Measurements from ENCODE around the gene DALRD3. TPM values are rescaled to one million over a fixed set of nuclear protein-coding genes. Genes with fewer than 3 reads are reported as not detected.

DALRD3 gene
- total and polyA plus RNA-seq, 2 donors from 2014 or later: 41.6 to 46.8 TPM

GRCh38 chr3:49013738-49014660 lies 4.4 kb downstream of the DALRD3 start:
- no peak overlapping the region for H3K9ac ChIP-seq (ENCODE audit: low read length in 3 of 3)
- peaks cover 0 to 31% (median 20%) of the 10 kb centered on the region in 3 donors for H3K36me3 ChIP-seq (ENCODE audit: control insufficient read depth in 2 of 3, insufficient read depth in 3 of 3, low read length in 3 of 3)
- H3K9me3 ChIP-seq (ENCODE audit: control insufficient read depth in 2 of 3, insufficient read depth in 1 of 3, low read length in 3 of 3): no peaks in the 10 kb centered on the region
- DNase-seq: peak; percentile 46 to 76 (median 55)
- intact Hi-C loops (cut with DNase I): no loop called here
- FAIRE-seq: no peak
- H3K27me3 ChIP-seq (ENCODE audit: control insufficient read depth, insufficient read depth, low read length): no peaks in the 10 kb centered on the region
- H3K27ac ChIP-seq (ENCODE audit: low read depth in 2 of 2, low read length in 2 of 2): no peak overlapping the region
- peak; percentile 36 for TF ChIP-seq CTCF (IDR thresholded peaks at IDR 0.05; ENCODE audit: borderline replicate concordance, extremely low read depth, insufficient read depth)
- H3K4me1 ChIP-seq (ENCODE audit: control insufficient read depth in 2 of 3, insufficient read depth in 2 of 3, low read depth in 1 of 3, low read length in 3 of 3): peaks cover 0 to 12% (median 0%) of the 10 kb centered on the region in 3 donors
- H3K4me3 ChIP-seq (ENCODE audit: low read length in 3 of 3): no peak overlapping the region

- H3K4me3 ChIP-seq (ENCODE audit: low read length in 3 of 3): no peak overlapping the region
- intact Hi-C loops (cut with DNase I): no loop called here
- no peak for FAIRE-seq
- no peaks in the 10 kb centered on the region for H3K9me3 ChIP-seq (ENCODE audit: control insufficient read depth in 2 of 3, insufficient read depth in 1 of 3, low read length in 3 of 3)
- H3K4me1 ChIP-seq (ENCODE audit: control insufficient read depth in 2 of 3, insufficient read depth in 2 of 3, low read depth in 1 of 3, low read length in 3 of 3): peaks cover 0 to 12% (median 2%) of the 10 kb centered on the region in 3 donors
- no peak overlapping the region for H3K9ac ChIP-seq (ENCODE audit: low read length in 3 of 3)
- no peaks in the 10 kb centered on the region for H3K27me3 ChIP-seq (ENCODE audit: control insufficient read depth, insufficient read depth, low read length)
- no peak overlapping the region for H3K27ac ChIP-seq (ENCODE audit: low read depth in 2 of 2, low read length in 2 of 2)
- TF ChIP-seq CTCF (IDR thresholded peaks at IDR 0.05; ENCODE audit: borderline replicate concordance, extremely low read depth, insufficient read depth): no peak
- no peak for DNase-seq
- H3K36me3 ChIP-seq (ENCODE audit: control insufficient read depth in 2 of 3, insufficient read depth in 3 of 3, low read length in 3 of 3): peaks cover 0 to 31% (median 20%) of the 10 kb centered on the region in 3 donors
Measured at GRCh38 chr3:49013113-49013737, 5.2 kb downstream of the DALRD3 start.

- Histone ChIP-seq H3K4me3 (ENCODE audit: low read length in 3 of 3) (no peak overlapping the region), H3K4me1 (ENCODE audit: control insufficient read depth in 2 of 3, insufficient read depth in 2 of 3, low read depth in 1 of 3, low read length in 3 of 3) (peaks cover 0 to 10% (median 4%) of the 10 kb centered on the region in 3 donors), H3K36me3 (ENCODE audit: control insufficient read depth in 2 of 3, insufficient read depth in 3 of 3, low read length in 3 of 3) (peaks cover 0 to 31% (median 20%) of the 10 kb centered on the region in 3 donors), H3K27ac (ENCODE audit: low read depth in 2 of 2, low read length in 2 of 2) (no peak overlapping the region), H3K27me3 (ENCODE audit: control insufficient read depth, insufficient read depth, low read length) (no peaks in the 10 kb centered on the region), H3K9me3 (ENCODE audit: control insufficient read depth in 2 of 3, insufficient read depth in 1 of 3, low read length in 3 of 3) (no peaks in the 10 kb centered on the region), H3K9ac (ENCODE audit: low read length in 3 of 3) (no peak overlapping the region)
- TF ChIP-seq CTCF (IDR thresholded peaks at IDR 0.05; ENCODE audit: borderline replicate concordance, extremely low read depth, insufficient read depth): no peak
- intact Hi-C loops (cut with DNase I): no loop called here
- FAIRE-seq: no peak
- peak in 1 of 5 donors; percentile 75 for DNase-seq
Measured at GRCh38 chr3:49012441-49013017, 5.9 kb downstream of the DALRD3 start.
